ENCODE measurements around the gene COL8A1.
A peak's percentile ranks its signal among the peaks of the same experiment; 100 is the strongest.

COL8A1 gene

DNA sequence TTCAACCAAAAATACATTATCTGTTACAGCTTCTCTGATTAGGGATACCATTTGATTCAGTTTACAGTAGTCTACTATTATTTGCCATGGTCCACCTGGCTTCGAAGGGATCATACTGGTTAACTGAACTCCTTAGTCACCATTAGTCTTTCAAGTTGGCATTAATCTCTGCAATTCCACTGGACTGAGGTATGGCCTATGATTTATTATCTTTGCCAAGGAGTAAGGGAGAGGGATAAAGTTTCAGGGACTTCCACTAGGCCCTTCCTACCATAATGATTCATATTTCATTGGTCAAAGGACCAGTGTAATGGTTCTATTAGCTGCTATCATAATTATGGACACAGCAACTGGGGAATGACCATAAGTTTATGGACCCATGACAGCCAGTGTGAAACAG lies 172.0 kb downstream of the COL8A1 start:
- TF ChIP-seq, protein P1, sequence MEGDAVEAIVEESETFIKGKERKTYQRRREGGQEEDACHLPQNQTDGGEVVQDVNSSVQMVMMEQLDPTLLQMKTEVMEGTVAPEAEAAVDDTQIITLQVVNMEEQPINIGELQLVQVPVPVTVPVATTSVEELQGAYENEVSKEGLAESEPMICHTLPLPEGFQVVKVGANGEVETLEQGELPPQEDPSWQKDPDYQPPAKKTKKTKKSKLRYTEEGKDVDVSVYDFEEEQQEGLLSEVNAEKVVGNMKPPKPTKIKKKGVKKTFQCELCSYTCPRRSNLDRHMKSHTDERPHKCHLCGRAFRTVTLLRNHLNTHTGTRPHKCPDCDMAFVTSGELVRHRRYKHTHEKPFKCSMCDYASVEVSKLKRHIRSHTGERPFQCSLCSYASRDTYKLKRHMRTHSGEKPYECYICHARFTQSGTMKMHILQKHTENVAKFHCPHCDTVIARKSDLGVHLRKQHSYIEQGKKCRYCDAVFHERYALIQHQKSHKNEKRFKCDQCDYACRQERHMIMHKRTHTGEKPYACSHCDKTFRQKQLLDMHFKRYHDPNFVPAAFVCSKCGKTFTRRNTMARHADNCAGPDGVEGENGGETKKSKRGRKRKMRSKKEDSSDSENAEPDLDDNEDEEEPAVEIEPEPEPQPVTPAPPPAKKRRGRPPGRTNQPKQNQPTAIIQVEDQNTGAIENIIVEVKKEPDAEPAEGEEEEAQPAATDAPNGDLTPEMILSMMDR (IDR thresholded peaks at IDR 0.05; ENCODE audit: insufficient read depth, low read length) = no peak
- TF ChIP-seq POLR2AphosphoS5 (IDR thresholded peaks at IDR 0.05; ENCODE audit: low read depth) (no peak), GABPA (IDR thresholded peaks at IDR 0.05; ENCODE audit: low read depth) (no peak), SPI1 (IDR thresholded peaks at IDR 0.05; ENCODE audit: borderline replicate concordance, low read depth) (no peak)
- TF ChIP-seq, protein P2, sequence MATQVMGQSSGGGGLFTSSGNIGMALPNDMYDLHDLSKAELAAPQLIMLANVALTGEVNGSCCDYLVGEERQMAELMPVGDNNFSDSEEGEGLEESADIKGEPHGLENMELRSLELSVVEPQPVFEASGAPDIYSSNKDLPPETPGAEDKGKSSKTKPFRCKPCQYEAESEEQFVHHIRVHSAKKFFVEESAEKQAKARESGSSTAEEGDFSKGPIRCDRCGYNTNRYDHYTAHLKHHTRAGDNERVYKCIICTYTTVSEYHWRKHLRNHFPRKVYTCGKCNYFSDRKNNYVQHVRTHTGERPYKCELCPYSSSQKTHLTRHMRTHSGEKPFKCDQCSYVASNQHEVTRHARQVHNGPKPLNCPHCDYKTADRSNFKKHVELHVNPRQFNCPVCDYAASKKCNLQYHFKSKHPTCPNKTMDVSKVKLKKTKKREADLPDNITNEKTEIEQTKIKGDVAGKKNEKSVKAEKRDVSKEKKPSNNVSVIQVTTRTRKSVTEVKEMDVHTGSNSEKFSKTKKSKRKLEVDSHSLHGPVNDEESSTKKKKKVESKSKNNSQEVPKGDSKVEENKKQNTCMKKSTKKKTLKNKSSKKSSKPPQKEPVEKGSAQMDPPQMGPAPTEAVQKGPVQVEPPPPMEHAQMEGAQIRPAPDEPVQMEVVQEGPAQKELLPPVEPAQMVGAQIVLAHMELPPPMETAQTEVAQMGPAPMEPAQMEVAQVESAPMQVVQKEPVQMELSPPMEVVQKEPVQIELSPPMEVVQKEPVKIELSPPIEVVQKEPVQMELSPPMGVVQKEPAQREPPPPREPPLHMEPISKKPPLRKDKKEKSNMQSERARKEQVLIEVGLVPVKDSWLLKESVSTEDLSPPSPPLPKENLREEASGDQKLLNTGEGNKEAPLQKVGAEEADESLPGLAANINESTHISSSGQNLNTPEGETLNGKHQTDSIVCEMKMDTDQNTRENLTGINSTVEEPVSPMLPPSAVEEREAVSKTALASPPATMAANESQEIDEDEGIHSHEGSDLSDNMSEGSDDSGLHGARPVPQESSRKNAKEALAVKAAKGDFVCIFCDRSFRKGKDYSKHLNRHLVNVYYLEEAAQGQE (IDR thresholded peaks at IDR 0.05; ENCODE audit: insufficient replicate concordance, low read depth) = no peak
- Histone ChIP-seq H3K27ac (replicated peaks) (no peak overlapping the region), H3K4me3 (replicated peaks; ENCODE audit: insufficient read depth, low read length) (no peak overlapping the region), H3K27me3 (ENCODE audit: insufficient read depth, poor library complexity, severe bottlenecking) (no peaks in the 10 kb centered on the region)
- DNase-seq (ENCODE audit: low read depth in 1 of 2, low spot score in 1 of 2) = no peak

DNA sequence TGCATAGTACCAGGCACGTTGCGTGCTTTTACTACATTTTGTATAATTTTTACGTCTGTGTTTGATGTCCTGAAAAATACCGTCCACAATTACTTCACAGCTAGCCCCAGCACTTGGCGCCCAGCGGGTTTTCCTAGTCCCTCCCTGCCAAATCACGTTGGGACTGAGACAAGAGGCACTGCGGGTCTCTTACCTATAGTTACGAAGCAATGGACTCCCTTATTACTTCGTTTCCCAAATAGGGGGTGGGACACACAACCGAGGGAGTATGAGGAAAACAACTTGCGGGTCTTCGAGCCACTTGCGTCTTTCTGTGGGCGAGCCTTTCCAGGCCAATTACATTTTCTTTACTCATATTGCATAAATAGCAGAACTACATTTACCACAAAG lies 178.6 kb downstream of the COL8A1 start:
- peak overlapping the region; percentile 86 for H3K4me3 ChIP-seq (replicated peaks; ENCODE audit: insufficient read depth, low read length)
- no peaks in the 10 kb centered on the region for H3K27me3 ChIP-seq (ENCODE audit: insufficient read depth, poor library complexity, severe bottlenecking)
- TF ChIP-seq POLR2AphosphoS5 (IDR thresholded peaks at IDR 0.05; ENCODE audit: low read depth) = peak; percentile 10; the same call in 1 of the 2 replicates
- TF ChIP-seq, protein P1 (IDR thresholded peaks at IDR 0.05; ENCODE audit: insufficient read depth, low read length) = no peak
- no peak for TF ChIP-seq GABPA (IDR thresholded peaks at IDR 0.05; ENCODE audit: low read depth)
- TF ChIP-seq SPI1 (IDR thresholded peaks at IDR 0.05; ENCODE audit: borderline replicate concordance, low read depth) = no peak
- TF ChIP-seq, protein P2 (IDR thresholded peaks at IDR 0.05; ENCODE audit: insufficient replicate concordance, low read depth) = no peak
- DNase-seq (ENCODE audit: low read depth in 1 of 2, low spot score in 1 of 2) = peak in 1 of 2 experiments; percentile 16
- peak overlapping the region; percentile 97 for H3K27ac ChIP-seq (replicated peaks)

DNA sequence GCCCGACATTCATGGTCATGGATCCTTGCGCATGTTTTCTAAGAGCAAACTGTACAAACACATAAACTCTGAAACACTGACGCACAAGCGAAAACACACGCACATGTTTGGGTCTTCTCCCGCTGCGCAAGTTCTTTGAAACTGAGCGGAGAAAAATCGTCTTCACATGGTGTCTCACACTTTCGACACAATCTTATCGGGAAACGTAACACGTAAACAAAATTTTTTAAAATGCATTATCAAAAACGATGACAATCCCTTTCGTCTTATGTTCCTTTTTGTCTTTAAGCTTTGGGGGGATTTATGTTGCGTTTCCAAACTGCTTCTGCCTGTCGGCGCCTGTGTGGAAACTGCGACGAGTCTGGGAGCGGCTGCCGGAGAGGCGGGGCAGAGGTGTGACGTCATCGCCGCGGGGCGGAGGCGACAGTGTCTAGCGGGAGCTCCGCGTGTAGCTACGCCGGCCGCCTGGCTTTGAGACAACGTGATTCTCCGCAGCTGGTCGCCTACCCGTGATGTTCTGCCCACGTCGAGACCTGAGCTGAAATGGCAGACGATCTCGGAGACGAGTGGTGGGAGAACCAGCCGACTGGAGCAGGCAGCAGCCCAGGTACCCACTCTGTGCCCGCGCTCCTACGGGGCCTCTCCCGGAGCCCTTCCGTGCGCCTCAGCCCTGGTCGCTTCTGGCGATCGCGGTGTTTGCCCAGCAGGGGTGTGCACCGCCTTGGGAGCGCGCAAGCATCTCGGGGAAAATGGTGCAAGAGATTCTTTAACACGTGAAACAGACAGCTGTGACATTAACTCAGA lies 179.2 kb downstream of the COL8A1 start, which contains the start of gene CMSS1:
Gene CMSS1 (plus strand): TSS at position 426 of the 804 bp plus-strand sequence.
- peak within 1 kb of the TSS; percentile 97 for H3K27ac ChIP-seq (replicated peaks)
- H3K4me3 ChIP-seq (replicated peaks; ENCODE audit: insufficient read depth, low read length) = peak within 1 kb of the TSS; percentile 86
- TF ChIP-seq, protein P1 (IDR thresholded peaks at IDR 0.05; ENCODE audit: insufficient read depth, low read length) = no peak
- peak; percentile 30; the same call in 1 of the 2 replicates for TF ChIP-seq GABPA (IDR thresholded peaks at IDR 0.05; ENCODE audit: low read depth)
- TF ChIP-seq, protein P2 (IDR thresholded peaks at IDR 0.05; ENCODE audit: insufficient replicate concordance, low read depth) = peak; percentile 52
- peak; percentile 71 for TF ChIP-seq POLR2AphosphoS5 (IDR thresholded peaks at IDR 0.05; ENCODE audit: low read depth)
- TF ChIP-seq SPI1 (IDR thresholded peaks at IDR 0.05; ENCODE audit: borderline replicate concordance, low read depth) = no peak
- peak; percentile 88 to 95 for DNase-seq (ENCODE audit: low read depth in 1 of 2, low spot score in 1 of 2)
- H3K27me3 ChIP-seq (ENCODE audit: insufficient read depth, poor library complexity, severe bottlenecking) = no peaks in the 10 kb centered on the region
